Neural progenitor cell (in vitro differentiated cells): ENCODE data around the gene NCKAP5L. TPM values are rescaled to one million over a fixed set of nuclear protein-coding genes. Genes with fewer than 3 reads are reported as not detected.

Experiments used
- DNase-seq: peaks from one replicate; pipeline ENCODE4 v3.0.0-alpha.2; 2016; ENCODE audit warnings: low spot score
- H2AFZ ChIP-seq: fragments of 200-600 bp; sonication (generic); replicated peaks from 2 replicates; pipeline ENCODE4 v1.6.1; 2016; ENCODE audit warnings: antibody characterized with exemption
- H3F3A ChIP-seq: fragments of 200-600 bp; sonication (generic); 2 replicates; pipeline ENCODE4 v1.6.1; 2016; ENCODE audit warnings: antibody characterized with exemption, low read depth
- H3K27ac ChIP-seq: fragments of 200-600 bp; sonication (generic); 2 replicates; pipeline ENCODE4 v1.5.1; 2016; ENCODE audit warnings: mild to moderate bottlenecking
- H3K27me3 ChIP-seq: fragments of 200-600 bp; sonication (generic); 2 replicates; pipeline ENCODE4 v1.6.1; 2016; ENCODE audit warnings: mild to moderate bottlenecking, moderate library complexity
- H3K36me3 ChIP-seq: fragments of 200-600 bp; sonication (generic); 2 replicates; pipeline ENCODE4 v1.5.1; 2016
- H3K4me1 ChIP-seq: fragments of 200-600 bp; sonication (generic); 2 replicates; pipeline ENCODE4 v1.6.1; 2016; ENCODE audit warnings: mixed run types
- H3K4me2 ChIP-seq: fragments of 200-600 bp; sonication (generic); 2 replicates; pipeline ENCODE4 v1.6.1; 2016
- H3K4me3 ChIP-seq: fragments of 200-600 bp; sonication (generic); 2 replicates; pipeline ENCODE4 v1.5.1; 2016
- H3K79me2 ChIP-seq: fragments of 200-600 bp; sonication (generic); 2 replicates; pipeline ENCODE4 v1.6.1; 2016; ENCODE audit warnings: low read depth
- H3K9ac ChIP-seq: fragments of 200-600 bp; sonication (generic); 2 replicates; pipeline ENCODE4 v1.6.1; 2016
- H3K9me3 ChIP-seq: fragments of 200-600 bp; sonication (generic); 2 replicates; pipeline ENCODE4 v1.5.1; 2016; ENCODE audit warnings: low read depth
- H4K20me1 ChIP-seq: fragments of 200-600 bp; sonication (generic); 2 replicates; pipeline ENCODE4 v1.6.1; 2016; ENCODE audit warnings: low read depth
- H3K27ac Mint-ChIP-seq: 3 replicates; pipeline ENCODE4 v1.8.0; 2021; ENCODE audit warnings: mixed read lengths
- H3K27me3 Mint-ChIP-seq: 2 replicates; pipeline ENCODE4 v1.8.0; 2022; ENCODE audit warnings: low read depth, mild to moderate bottlenecking, inconsistent platforms, moderate library complexity, mixed read lengths; ENCODE audit not compliant: insufficient read depth
- H3K36me3 Mint-ChIP-seq: 3 replicates; pipeline ENCODE4 v1.8.0; 2021; ENCODE audit warnings: mixed read lengths
- H3K4me1 Mint-ChIP-seq: 3 replicates; pipeline ENCODE4 v1.8.0; 2021; ENCODE audit warnings: mixed read lengths
- H3K4me3 Mint-ChIP-seq: 3 replicates; pipeline ENCODE4 v1.8.0; 2021; ENCODE audit warnings: mild to moderate bottlenecking, moderate library complexity, mixed read lengths
- H3K9me3 Mint-ChIP-seq: 3 replicates; pipeline ENCODE4 v1.8.0; 2020; ENCODE audit warnings: mixed read lengths
- EZH2 ChIP-seq: fragments of 200-600 bp; sonication (generic); IDR thresholded peaks from 2 replicates; pipeline ENCODE4 v1.6.1; 2017; ENCODE audit warnings: antibody characterized with exemption, mild to moderate bottlenecking, moderate library complexity
- EZH2phosphoT487 ChIP-seq: fragments of 200-600 bp; sonication (generic); IDR thresholded peaks from 2 replicates; pipeline ENCODE4 v1.6.1; 2017; ENCODE audit warnings: antibody characterized with exemption
- total RNA-seq: library from RNA; depleted of rRNA; stranded (reverse); fragments of >200 nt; gene quantifications from 2 replicates; pipeline ENCODE4 v1.2.3, GENCODE V29; 2015; ENCODE audit warnings: low replicate concordance
- TF ChIP-seq, protein P1 (sequence below): fragments of 200-600 bp; sonication (generic); IDR thresholded peaks from 2 replicates; pipeline ENCODE4 v1.5.1; 2017; ENCODE audit warnings: antibody characterized with exemption, mild to moderate bottlenecking

Gene NCKAP5L
- total RNA-seq, 1 donor from 2014 or later: 5.6 TPM

DNA sequence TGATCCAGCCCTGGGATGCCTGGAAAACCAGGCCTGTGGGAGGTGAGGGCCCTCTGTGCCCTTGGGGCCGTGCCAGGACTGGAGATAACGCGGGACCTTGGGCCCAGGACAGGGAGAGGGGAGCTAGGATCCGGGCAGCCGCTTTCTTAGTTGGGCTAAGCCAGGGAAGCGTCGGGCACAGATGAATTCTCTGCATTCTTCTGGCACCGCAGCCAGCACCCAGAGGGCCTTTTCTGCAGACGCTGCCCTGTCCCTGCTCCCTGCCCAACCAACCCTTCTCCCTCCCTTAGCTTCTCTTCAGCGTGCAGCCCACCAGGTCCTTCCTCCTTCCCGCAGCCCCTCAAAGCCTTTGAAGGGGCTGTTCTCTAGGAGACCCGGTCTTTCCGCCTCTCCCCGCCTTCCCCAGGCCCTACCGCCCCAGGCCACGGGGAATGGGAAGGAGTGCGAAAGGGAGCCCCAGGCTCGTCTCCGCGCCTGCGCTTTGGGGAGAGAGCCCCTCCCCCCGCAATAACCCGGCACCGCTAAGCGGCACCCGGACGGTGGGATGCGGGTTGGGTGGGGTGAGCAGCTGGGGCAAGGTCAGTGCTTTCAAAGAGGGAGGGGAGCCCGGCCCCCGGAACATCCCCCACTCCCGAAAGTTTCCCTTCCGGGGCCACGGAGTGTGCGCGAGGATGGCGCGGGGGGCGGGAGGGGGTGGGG, 663 bp downstream of the NCKAP5L start:
- no peak overlapping the region for H3K27ac ChIP-seq
- peak overlapping the region; percentile 54 for H2AFZ ChIP-seq
- TF ChIP-seq EZH2phosphoT487: no peak
- TF ChIP-seq, protein P1, sequence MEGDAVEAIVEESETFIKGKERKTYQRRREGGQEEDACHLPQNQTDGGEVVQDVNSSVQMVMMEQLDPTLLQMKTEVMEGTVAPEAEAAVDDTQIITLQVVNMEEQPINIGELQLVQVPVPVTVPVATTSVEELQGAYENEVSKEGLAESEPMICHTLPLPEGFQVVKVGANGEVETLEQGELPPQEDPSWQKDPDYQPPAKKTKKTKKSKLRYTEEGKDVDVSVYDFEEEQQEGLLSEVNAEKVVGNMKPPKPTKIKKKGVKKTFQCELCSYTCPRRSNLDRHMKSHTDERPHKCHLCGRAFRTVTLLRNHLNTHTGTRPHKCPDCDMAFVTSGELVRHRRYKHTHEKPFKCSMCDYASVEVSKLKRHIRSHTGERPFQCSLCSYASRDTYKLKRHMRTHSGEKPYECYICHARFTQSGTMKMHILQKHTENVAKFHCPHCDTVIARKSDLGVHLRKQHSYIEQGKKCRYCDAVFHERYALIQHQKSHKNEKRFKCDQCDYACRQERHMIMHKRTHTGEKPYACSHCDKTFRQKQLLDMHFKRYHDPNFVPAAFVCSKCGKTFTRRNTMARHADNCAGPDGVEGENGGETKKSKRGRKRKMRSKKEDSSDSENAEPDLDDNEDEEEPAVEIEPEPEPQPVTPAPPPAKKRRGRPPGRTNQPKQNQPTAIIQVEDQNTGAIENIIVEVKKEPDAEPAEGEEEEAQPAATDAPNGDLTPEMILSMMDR: no peak
- TF ChIP-seq EZH2: no peak
- H3K36me3 ChIP-seq: no peaks in the 10 kb centered on the region
- H3K27me3 ChIP-seq: no peaks in the 10 kb centered on the region
- Mint-ChIP-seq H3K4me3 (peak overlapping the region; percentile 99), H3K27me3 (peaks cover 7% of the 10 kb centered on the region), H3K4me1 (peaks cover 33% of the 10 kb centered on the region), H3K27ac (peak overlapping the region; percentile 66), H3K36me3 (peaks cover 7% of the 10 kb centered on the region), H3K9me3 (no peaks in the 10 kb centered on the region)
- DNase-seq: peak; percentile 89
- peaks cover 28% of the 10 kb centered on the region for H3K79me2 ChIP-seq
- peaks cover 28% of the 10 kb centered on the region for H3K4me1 ChIP-seq
- peak overlapping the region; percentile 89 for H3K4me2 ChIP-seq
- H3K9me3 ChIP-seq: no peaks in the 10 kb centered on the region
- no peak overlapping the region for H3K9ac ChIP-seq
- peaks cover 47% of the 10 kb centered on the region for H4K20me1 ChIP-seq
- peak overlapping the region; percentile 84 for H3K4me3 ChIP-seq
- H3F3A ChIP-seq: peaks cover 45% of the 10 kb centered on the region

- H2AFZ ChIP-seq: no peak overlapping the region
- Mint-ChIP-seq H3K4me1 (peaks cover 35% of the 10 kb centered on the region), H3K36me3 (peaks cover 10% of the 10 kb centered on the region), H3K4me3 (peak overlapping the region; percentile 99), H3K27ac (peak overlapping the region; percentile 74), H3K9me3 (no peaks in the 10 kb centered on the region), H3K27me3 (peaks cover 7% of the 10 kb centered on the region)
- no peak for TF ChIP-seq EZH2phosphoT487
- TF ChIP-seq, protein P1: no peak
- TF ChIP-seq EZH2: no peak
- H3K79me2 ChIP-seq: peaks cover 33% of the 10 kb centered on the region
- H3K27me3 ChIP-seq: no peaks in the 10 kb centered on the region
- H3K27ac ChIP-seq: no peak overlapping the region
- no peaks in the 10 kb centered on the region for H3K36me3 ChIP-seq
- peaks cover 46% of the 10 kb centered on the region for H3F3A ChIP-seq
- DNase-seq: no peak
- H3K9ac ChIP-seq: no peak overlapping the region
- H3K4me3 ChIP-seq: peak overlapping the region; percentile 84
- no peaks in the 10 kb centered on the region for H3K9me3 ChIP-seq
- H4K20me1 ChIP-seq: peaks cover 53% of the 10 kb centered on the region
- peak overlapping the region; percentile 89 for H3K4me2 ChIP-seq
- peaks cover 30% of the 10 kb centered on the region for H3K4me1 ChIP-seq
These were observed 1.2 kb downstream of the NCKAP5L start for GRCh38 chr12:49827051-49827400.

- Histone ChIP-seq H2AFZ (no peak overlapping the region), H3K36me3 (no peaks in the 10 kb centered on the region), H3K79me2 (peaks cover 33% of the 10 kb centered on the region), H3K9ac (no peak overlapping the region), H3K4me2 (peak overlapping the region; percentile 89), H3K4me3 (no peak overlapping the region), H4K20me1 (peaks cover 63% of the 10 kb centered on the region), H3K9me3 (no peaks in the 10 kb centered on the region), H3K27me3 (no peaks in the 10 kb centered on the region), H3K4me1 (peaks cover 39% of the 10 kb centered on the region), H3K27ac (no peak overlapping the region), H3F3A (peaks cover 51% of the 10 kb centered on the region)
- Mint-ChIP-seq H3K4me3 (no peak overlapping the region), H3K4me1 (peaks cover 35% of the 10 kb centered on the region), H3K27me3 (peaks cover 7% of the 10 kb centered on the region), H3K9me3 (no peaks in the 10 kb centered on the region), H3K36me3 (peaks cover 10% of the 10 kb centered on the region), H3K27ac (no peak overlapping the region)
- DNase-seq: no peak
- TF ChIP-seq EZH2 (no peak), EZH2phosphoT487 (no peak)
These were observed 2.2 kb downstream of the NCKAP5L start for GRCh38 chr12:49825971-49826421.

DNA sequence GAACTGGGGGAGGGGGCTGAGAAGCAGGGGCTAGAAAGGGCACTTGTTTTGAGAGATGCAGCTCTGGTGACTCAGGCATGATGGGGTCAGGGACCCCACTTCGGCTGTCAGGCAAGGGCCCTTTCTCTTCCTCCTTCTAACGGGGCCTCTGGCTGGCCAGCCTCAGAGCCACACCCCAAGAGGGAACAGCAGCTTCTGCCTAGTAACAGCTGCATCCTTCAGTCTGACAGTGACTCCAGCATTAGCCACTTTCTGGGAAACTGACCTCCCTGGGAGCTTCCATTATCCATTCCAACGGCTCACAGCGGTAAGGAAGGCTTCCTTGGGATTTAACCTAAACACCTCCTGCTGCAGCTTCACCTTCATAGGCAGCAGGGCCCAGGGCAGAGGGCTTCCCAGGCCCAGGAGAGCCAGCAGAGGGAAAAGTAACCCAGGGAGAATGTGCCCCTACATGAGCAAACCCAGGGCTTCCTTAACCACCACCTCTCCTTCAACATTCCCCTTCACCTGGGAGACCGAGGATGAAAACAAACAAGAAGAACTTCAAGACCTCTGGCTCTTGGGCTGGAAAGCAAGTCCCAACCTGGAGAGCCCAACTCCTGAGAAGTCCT, 2.7 kb downstream of the NCKAP5L start:
- H3K4me2 ChIP-seq: peak overlapping the region; percentile 43
- no peak overlapping the region for H2AFZ ChIP-seq
- H3K27me3 ChIP-seq: no peaks in the 10 kb centered on the region
- H3K27ac ChIP-seq: no peak overlapping the region
- Mint-ChIP-seq H3K9me3 (no peaks in the 10 kb centered on the region), H3K4me1 (peaks cover 35% of the 10 kb centered on the region), H3K27ac (peak overlapping the region; percentile 65), H3K27me3 (peaks cover 7% of the 10 kb centered on the region), H3K4me3 (peak overlapping the region; percentile 31), H3K36me3 (peaks cover 10% of the 10 kb centered on the region)
- DNase-seq: peak; percentile 37
- H3K9me3 ChIP-seq: no peaks in the 10 kb centered on the region
- no peak overlapping the region for H3K4me3 ChIP-seq
- no peak overlapping the region for H3K9ac ChIP-seq
- peaks cover 68% of the 10 kb centered on the region for H4K20me1 ChIP-seq
- H3K79me2 ChIP-seq: peaks cover 33% of the 10 kb centered on the region
- peaks cover 53% of the 10 kb centered on the region for H3F3A ChIP-seq
- no peak for TF ChIP-seq EZH2
- TF ChIP-seq, protein P1: no peak
- TF ChIP-seq EZH2phosphoT487: no peak
- no peaks in the 10 kb centered on the region for H3K36me3 ChIP-seq
- H3K4me1 ChIP-seq: peaks cover 44% of the 10 kb centered on the region
